ENCODE measurements around the gene SCFD1.
"Not testable (repeated sequence)": the region's sequence is repeated elsewhere in the genome, so short reads cannot be mapped to it uniquely, and the experiment has no call there.

DNA sequence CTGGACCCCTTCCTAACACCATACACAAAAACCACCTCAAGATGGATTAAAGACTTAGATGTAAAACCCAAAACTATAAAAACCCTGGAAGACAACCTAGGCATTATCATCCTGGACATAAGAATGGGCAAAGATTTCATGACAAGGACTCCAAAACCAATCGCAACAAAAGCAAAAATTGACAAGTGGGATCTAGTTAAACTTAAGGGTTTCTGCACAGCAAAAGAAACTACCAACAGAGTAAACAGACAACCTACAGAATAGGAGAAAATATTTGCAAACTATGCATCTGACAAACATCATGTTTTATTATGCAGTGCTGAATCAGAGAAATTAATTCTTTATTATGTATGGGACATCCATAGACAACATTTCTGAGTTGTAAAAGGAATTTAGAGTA, 45.8 kb upstream of the SCFD1 start:
- TF ChIP-seq, protein P1, sequence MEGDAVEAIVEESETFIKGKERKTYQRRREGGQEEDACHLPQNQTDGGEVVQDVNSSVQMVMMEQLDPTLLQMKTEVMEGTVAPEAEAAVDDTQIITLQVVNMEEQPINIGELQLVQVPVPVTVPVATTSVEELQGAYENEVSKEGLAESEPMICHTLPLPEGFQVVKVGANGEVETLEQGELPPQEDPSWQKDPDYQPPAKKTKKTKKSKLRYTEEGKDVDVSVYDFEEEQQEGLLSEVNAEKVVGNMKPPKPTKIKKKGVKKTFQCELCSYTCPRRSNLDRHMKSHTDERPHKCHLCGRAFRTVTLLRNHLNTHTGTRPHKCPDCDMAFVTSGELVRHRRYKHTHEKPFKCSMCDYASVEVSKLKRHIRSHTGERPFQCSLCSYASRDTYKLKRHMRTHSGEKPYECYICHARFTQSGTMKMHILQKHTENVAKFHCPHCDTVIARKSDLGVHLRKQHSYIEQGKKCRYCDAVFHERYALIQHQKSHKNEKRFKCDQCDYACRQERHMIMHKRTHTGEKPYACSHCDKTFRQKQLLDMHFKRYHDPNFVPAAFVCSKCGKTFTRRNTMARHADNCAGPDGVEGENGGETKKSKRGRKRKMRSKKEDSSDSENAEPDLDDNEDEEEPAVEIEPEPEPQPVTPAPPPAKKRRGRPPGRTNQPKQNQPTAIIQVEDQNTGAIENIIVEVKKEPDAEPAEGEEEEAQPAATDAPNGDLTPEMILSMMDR (IDR thresholded peaks at IDR 0.05): not testable (repeated sequence)
- not testable (repeated sequence) for TF ChIP-seq POLR2A (IDR thresholded peaks at IDR 0.05)
